ENCODE results near the gene DYSF.

The DYSF gene

DNA sequence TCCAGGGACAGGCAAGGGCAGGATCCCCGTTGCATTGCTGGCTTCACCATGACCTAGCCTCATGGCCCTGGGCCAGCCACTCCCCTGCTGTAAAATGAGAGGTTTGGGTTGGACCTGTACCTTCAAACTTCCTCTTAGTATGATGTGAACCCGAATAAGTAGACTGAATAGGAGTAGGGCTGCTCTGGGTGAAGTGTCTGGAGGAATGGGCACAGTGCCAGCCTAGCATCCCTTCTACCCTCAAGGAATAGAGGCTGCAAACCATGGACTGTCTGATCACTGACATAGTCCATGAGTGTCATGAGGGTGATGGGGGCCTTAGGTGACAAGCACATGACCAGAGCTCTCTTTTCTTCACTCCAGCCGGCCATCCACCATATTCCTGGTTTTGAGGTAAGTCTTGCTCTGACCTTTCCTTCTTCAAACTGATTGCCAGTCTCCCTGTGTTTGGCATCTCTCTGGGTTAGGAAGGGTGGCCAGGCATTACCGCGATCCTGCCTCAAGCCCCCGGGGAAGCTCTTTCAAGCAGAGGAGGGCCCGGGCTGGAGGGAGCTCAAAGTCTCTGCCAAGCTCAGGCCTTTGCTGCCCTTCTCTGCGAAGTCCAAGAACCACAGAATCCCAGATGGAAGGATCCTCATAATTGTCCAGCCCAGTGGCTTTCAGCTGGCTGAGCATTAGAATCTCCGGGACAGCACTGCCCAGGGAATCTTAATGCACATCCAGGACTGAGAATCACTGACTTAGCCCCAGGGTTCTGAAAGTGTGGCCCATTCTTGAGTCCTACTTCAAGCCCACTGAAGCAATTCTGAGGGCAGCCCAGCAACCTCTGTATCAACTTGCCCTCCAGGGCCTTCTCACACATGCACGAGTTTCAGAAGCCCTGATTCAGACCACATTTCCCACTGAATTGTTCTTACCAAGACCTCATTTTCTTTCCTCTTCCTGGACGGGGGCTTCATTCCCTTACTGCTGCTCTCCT lies 148.1 kb downstream of the DYSF start:
- Histone ChIP-seq H3K4me1 (ENCODE audit: insufficient read depth, low read length, poor library complexity, severe bottlenecking) (peaks cover 35% of the 10 kb centered on the region), H3K79me2 (ENCODE audit: insufficient read depth, low read length) (no peaks in the 10 kb centered on the region), H3F3A (ENCODE audit: low read depth) (no peaks in the 10 kb centered on the region), H3K4me2 (ENCODE audit: low read depth, low read length, poor library complexity, severe bottlenecking) (no peak overlapping the region), H3K27me3 (ENCODE audit: insufficient read depth, low read length, poor library complexity, severe bottlenecking) (no peaks in the 10 kb centered on the region), H4K20me1 (ENCODE audit: insufficient read depth, low read length, poor library complexity, severe bottlenecking) (no peaks in the 10 kb centered on the region), H3K9ac (ENCODE audit: low read depth, low read length, poor library complexity, severe bottlenecking) (no peak overlapping the region), H3K9me3 (ENCODE audit: insufficient read depth, low read depth, low read length) (no peaks in the 10 kb centered on the region), H2AFZ (ENCODE audit: low read length) (no peak overlapping the region), H3K36me3 (ENCODE audit: insufficient read depth, low read length) (no peaks in the 10 kb centered on the region), H3K4me3 (ENCODE audit: low read length, poor library complexity, severe bottlenecking) (no peak overlapping the region), H3K9me2 (replicated peaks; ENCODE audit: low read depth, low read length) (no peaks in the 10 kb centered on the region)
- no peak for TF ChIP-seq EZH2phosphoT487 (IDR thresholded peaks at IDR 0.05; ENCODE audit: borderline replicate concordance)
- TF ChIP-seq, protein P1, sequence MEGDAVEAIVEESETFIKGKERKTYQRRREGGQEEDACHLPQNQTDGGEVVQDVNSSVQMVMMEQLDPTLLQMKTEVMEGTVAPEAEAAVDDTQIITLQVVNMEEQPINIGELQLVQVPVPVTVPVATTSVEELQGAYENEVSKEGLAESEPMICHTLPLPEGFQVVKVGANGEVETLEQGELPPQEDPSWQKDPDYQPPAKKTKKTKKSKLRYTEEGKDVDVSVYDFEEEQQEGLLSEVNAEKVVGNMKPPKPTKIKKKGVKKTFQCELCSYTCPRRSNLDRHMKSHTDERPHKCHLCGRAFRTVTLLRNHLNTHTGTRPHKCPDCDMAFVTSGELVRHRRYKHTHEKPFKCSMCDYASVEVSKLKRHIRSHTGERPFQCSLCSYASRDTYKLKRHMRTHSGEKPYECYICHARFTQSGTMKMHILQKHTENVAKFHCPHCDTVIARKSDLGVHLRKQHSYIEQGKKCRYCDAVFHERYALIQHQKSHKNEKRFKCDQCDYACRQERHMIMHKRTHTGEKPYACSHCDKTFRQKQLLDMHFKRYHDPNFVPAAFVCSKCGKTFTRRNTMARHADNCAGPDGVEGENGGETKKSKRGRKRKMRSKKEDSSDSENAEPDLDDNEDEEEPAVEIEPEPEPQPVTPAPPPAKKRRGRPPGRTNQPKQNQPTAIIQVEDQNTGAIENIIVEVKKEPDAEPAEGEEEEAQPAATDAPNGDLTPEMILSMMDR (conservative IDR thresholded peaks at IDR 0.05; ENCODE audit: low read length): no peak

DNA sequence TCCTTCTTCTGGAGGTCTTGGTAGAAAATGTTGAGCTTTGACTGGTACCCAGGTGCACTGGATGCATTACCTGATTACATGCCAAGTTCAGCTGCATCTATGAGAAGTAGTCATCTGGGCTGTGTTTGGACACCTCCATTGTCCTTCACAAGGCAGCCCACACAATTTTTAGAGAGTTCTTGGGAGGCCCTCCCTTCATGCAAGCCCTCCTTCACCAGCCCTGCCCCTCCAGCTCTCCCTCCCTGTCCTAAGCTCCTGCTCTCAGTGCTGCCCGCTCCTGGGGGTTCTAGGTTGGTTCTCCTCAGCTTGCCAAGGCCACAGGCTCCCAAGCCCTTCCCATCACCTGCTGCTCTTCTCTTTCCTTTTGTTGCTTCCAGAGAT lies 148.7 kb downstream of the DYSF start:
- Histone ChIP-seq H3K4me1 (ENCODE audit: insufficient read depth, low read length, poor library complexity, severe bottlenecking) (peaks cover 41% of the 10 kb centered on the region), H2AFZ (ENCODE audit: low read length) (no peak overlapping the region), H3K36me3 (ENCODE audit: insufficient read depth, low read length) (no peaks in the 10 kb centered on the region), H3K79me2 (ENCODE audit: insufficient read depth, low read length) (no peaks in the 10 kb centered on the region), H3F3A (ENCODE audit: low read depth) (no peaks in the 10 kb centered on the region), H3K4me3 (ENCODE audit: low read length, poor library complexity, severe bottlenecking) (no peak overlapping the region), H3K27me3 (ENCODE audit: insufficient read depth, low read length, poor library complexity, severe bottlenecking) (no peaks in the 10 kb centered on the region), H4K20me1 (ENCODE audit: insufficient read depth, low read length, poor library complexity, severe bottlenecking) (no peaks in the 10 kb centered on the region), H3K9me2 (replicated peaks; ENCODE audit: low read depth, low read length) (no peaks in the 10 kb centered on the region), H3K9me3 (ENCODE audit: insufficient read depth, low read depth, low read length) (no peaks in the 10 kb centered on the region), H3K9ac (ENCODE audit: low read depth, low read length, poor library complexity, severe bottlenecking) (no peak overlapping the region), H3K4me2 (ENCODE audit: low read depth, low read length, poor library complexity, severe bottlenecking) (no peak overlapping the region)
- TF ChIP-seq EZH2phosphoT487 (IDR thresholded peaks at IDR 0.05; ENCODE audit: borderline replicate concordance): no peak
- TF ChIP-seq, protein P1 (conservative IDR thresholded peaks at IDR 0.05; ENCODE audit: low read length): no peak

DNA sequence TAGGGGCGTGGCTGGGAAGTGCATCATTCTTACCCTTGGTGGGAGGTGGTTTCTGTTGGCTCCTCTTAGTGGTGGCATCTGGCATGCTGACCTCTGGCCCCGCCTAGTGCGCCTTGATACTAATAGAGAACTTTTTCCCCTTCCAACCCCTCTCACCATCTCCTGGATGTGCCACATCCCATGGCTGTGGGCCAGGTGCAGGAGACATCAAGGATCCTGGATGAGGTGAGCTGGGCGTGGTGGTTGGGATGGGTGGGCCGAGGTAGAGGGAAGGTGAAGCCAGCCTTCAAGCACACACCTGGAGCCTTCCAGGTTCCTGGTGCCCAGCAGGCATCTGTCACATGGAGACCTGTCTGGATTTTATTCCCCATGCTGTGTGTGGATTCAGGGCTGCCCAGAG lies 149.2 kb downstream of the DYSF start:
- H3K9me3 ChIP-seq (ENCODE audit: insufficient read depth, low read depth, low read length): no peaks in the 10 kb centered on the region

More for the DNA sequence above, 149.2 kb downstream of the DYSF start:
- Histone ChIP-seq H3K79me2 (ENCODE audit: insufficient read depth, low read length) (no peaks in the 10 kb centered on the region), H2AFZ (ENCODE audit: low read length) (no peak overlapping the region), H3K27me3 (ENCODE audit: insufficient read depth, low read length, poor library complexity, severe bottlenecking) (no peaks in the 10 kb centered on the region), H3K36me3 (ENCODE audit: insufficient read depth, low read length) (no peaks in the 10 kb centered on the region), H3K4me3 (ENCODE audit: low read length, poor library complexity, severe bottlenecking) (no peak overlapping the region), H4K20me1 (ENCODE audit: insufficient read depth, low read length, poor library complexity, severe bottlenecking) (no peaks in the 10 kb centered on the region), H3K9me2 (replicated peaks; ENCODE audit: low read depth, low read length) (no peaks in the 10 kb centered on the region), H3K9ac (ENCODE audit: low read depth, low read length, poor library complexity, severe bottlenecking) (no peak overlapping the region), H3F3A (ENCODE audit: low read depth) (no peaks in the 10 kb centered on the region), H3K4me1 (ENCODE audit: insufficient read depth, low read length, poor library complexity, severe bottlenecking) (peaks cover 46% of the 10 kb centered on the region), H3K4me2 (ENCODE audit: low read depth, low read length, poor library complexity, severe bottlenecking) (no peak overlapping the region)
- TF ChIP-seq, protein P1 (conservative IDR thresholded peaks at IDR 0.05; ENCODE audit: low read length): no peak
- no peak for TF ChIP-seq EZH2phosphoT487 (IDR thresholded peaks at IDR 0.05; ENCODE audit: borderline replicate concordance)
